Gastroesophageal sphincter (tissue), 4 donors: Measurements from ENCODE around the gene F3. TPM values are rescaled to one million over a fixed set of nuclear protein-coding genes. Genes with fewer than 3 reads are reported as not detected.
A peak's percentile ranks its signal among the peaks of the same experiment; 100 is the strongest.

Experiments
- ATAC-seq: fragments of 150-250 bp; one replicate; pipeline ENCODE4 v1.9.1; 2016; ENCODE audit warnings: mild to moderate bottlenecking, moderate library complexity
- H3K27ac ChIP-seq, 4 donors: fragments of 200-600 bp; sonication (generic) in 3 of 4; 1 replicate in 3 of 4; 2 replicates in 1 of 4; pipeline ENCODE4 v1.5.1; 2016 to 2019
- H3K27me3 ChIP-seq: fragments of 200-600 bp; sonication (generic); one replicate; pipeline ENCODE4 v1.5.1; 2019
- H3K36me3 ChIP-seq, 2 donors: fragments of 200-600 bp; sonication (generic); one replicate each; pipeline ENCODE4 v1.5.1; 2019; ENCODE audit warnings: control low read depth in 1 of 2
- H3K4me1 ChIP-seq, 3 donors: fragments of 200-600 bp; sonication (generic); 1 replicate in 2 of 3; 2 replicates in 1 of 3; pipeline ENCODE4 v1.5.1; 2016 to 2019; ENCODE audit warnings: control low read depth in 2 of 3
- H3K4me3 ChIP-seq, 2 donors: fragments of 200-600 bp; sonication (generic); one replicate each; pipeline ENCODE4 v1.5.1; 2019; ENCODE audit warnings: mild to moderate bottlenecking in 1 of 2, moderate library complexity in 1 of 2
- H3K9me3 ChIP-seq, 3 donors: fragments of 200-600 bp; sonication (generic); one replicate each; pipeline ENCODE4 v1.5.1; 2017 to 2019; ENCODE audit warnings: control low read depth in 2 of 3
- EP300 ChIP-seq: sonication (generic); formaldehyde crosslinking; IDR thresholded peaks from one replicate; pipeline ENCODE4 v1.6.1; 2017; ENCODE audit warnings: antibody characterized with exemption, mild to moderate bottlenecking
- POLR2A ChIP-seq, 2 donors: fragments of 450-650 bp; IDR thresholded peaks; one replicate each; pipeline ENCODE4 v1.6.1; 2017; ENCODE audit warnings: antibody characterized with exemption in 2 of 2, mild to moderate bottlenecking in 2 of 2, moderate library complexity in 1 of 2
- POLR2AphosphoS5 ChIP-seq: sonication (generic); formaldehyde crosslinking; IDR thresholded peaks from one replicate; pipeline ENCODE4 v1.6.1; 2017; ENCODE audit warnings: antibody characterized with exemption
- WGBS, 2 donors: methylation state at CpG; one replicate each; pipeline ENCODE4 v1.1.5; 2018; ENCODE audit warnings: low coverage in 1 of 2; 5-methylcytosine and 5-hydroxymethylcytosine counted together
- total RNA-seq, 4 donors: library from RNA; depleted of rRNA; stranded (reverse); fragments of >200 nt; gene quantifications; one replicate each; pipeline ENCODE4 v1.1.0, GENCODE V29; 2016
- TF ChIP-seq, protein P1 (sequence below), 4 experiments: fragments of 200-600 bp in 2 of 4; fragments of 450-650 bp in 2 of 4; sonication (generic) in 1 of 4; IDR thresholded peaks; one replicate each; pipeline ENCODE4 v1.5.1; 2017 to 2019; ENCODE audit warnings: antibody characterized with exemption in 4 of 4, mild to moderate bottlenecking in 2 of 4, moderate library complexity in 2 of 4

Gene F3
- total RNA-seq = 100 to 1,000 TPM in 1 of 4 donors, 10 to 100 TPM in 3; 15.4 to 110 (median 19.0) TPM

GRCh38 chr1:94541246-94542087 is at the start of gene F3:
F3 (minus strand) TSS chr1:94541759; CDS start chr1:94541636, 123 bp downstream.
- no peaks in the 10 kb centered on the region for H3K9me3 ChIP-seq
- peak; percentile 94 for ATAC-seq
- peaks cover 17% of the 10 kb centered on the region for H3K27me3 ChIP-seq
- H3K4me1 ChIP-seq = peaks cover 0 to 39% (median 9%) of the 10 kb centered on the region in 3 donors
- peak within 1 kb of the TSS; percentile 61 to 74 for H3K4me3 ChIP-seq
- H3K27ac ChIP-seq = peak within 1 kb of the TSS; percentile 51 to 95 (median 84)
- TF ChIP-seq, protein P1, sequence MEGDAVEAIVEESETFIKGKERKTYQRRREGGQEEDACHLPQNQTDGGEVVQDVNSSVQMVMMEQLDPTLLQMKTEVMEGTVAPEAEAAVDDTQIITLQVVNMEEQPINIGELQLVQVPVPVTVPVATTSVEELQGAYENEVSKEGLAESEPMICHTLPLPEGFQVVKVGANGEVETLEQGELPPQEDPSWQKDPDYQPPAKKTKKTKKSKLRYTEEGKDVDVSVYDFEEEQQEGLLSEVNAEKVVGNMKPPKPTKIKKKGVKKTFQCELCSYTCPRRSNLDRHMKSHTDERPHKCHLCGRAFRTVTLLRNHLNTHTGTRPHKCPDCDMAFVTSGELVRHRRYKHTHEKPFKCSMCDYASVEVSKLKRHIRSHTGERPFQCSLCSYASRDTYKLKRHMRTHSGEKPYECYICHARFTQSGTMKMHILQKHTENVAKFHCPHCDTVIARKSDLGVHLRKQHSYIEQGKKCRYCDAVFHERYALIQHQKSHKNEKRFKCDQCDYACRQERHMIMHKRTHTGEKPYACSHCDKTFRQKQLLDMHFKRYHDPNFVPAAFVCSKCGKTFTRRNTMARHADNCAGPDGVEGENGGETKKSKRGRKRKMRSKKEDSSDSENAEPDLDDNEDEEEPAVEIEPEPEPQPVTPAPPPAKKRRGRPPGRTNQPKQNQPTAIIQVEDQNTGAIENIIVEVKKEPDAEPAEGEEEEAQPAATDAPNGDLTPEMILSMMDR (IDR thresholded peaks at IDR 0.05) = peak in 2 of 4 experiments; percentile 14 to 36
- peak; percentile 99 for TF ChIP-seq POLR2AphosphoS5
- TF ChIP-seq EP300 = no peak
- TF ChIP-seq POLR2A (IDR thresholded peaks at IDR 0.05) = peak; percentile 71 to 77
- WGBS, 2 donors = no CpG with 5 or more reads among the region's 94 CpGs
- H3K36me3 ChIP-seq = no peaks in the 10 kb centered on the region

GRCh38 chr1:94590203-94591137 is 48.9 kb upstream of the F3 start:
- ATAC-seq = no peak
- WGBS, 2 donors = 75 to 88% methylated on average over 3 to 6 of the region's 7 CpGs
- no peak overlapping the region for H3K4me3 ChIP-seq
- H3K27me3 ChIP-seq = no peaks in the 10 kb centered on the region
- H3K4me1 ChIP-seq = peaks cover 0 to 5% (median 0%) of the 10 kb centered on the region in 3 donors
- no peaks in the 10 kb centered on the region for H3K36me3 ChIP-seq
- H3K9me3 ChIP-seq = no peaks in the 10 kb centered on the region
- TF ChIP-seq POLR2AphosphoS5 (no peak), EP300 (no peak), POLR2A (IDR thresholded peaks at IDR 0.05) (no peak)
- TF ChIP-seq, protein P1 (IDR thresholded peaks at IDR 0.05) = no peak
- H3K27ac ChIP-seq = peak overlapping the region in 3 of 4 donors; percentile 4 to 46 (median 17)

DNA sequence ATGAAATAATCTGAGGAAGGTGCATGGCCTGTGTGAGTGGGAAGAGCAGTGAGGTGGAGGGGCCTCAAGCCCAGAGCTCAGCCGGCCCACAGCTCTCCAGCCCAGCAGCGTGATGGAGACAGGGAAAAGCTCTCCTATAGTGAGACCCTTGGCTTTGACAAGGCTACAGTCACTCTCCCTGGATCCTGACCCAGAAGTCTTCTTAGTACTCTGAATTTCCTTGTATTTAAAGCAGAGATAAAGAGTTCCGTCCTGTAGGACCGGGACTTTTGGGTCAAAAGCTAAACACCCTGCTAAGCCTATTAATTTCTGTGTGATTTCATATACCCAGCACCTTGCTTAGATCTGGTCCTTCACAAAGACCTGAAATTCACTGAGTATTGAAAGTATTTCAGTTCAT is 48.2 kb upstream of the F3 start:
- H3K27me3 ChIP-seq = no peaks in the 10 kb centered on the region
- no peak for TF ChIP-seq EP300
- no peak for TF ChIP-seq POLR2A (IDR thresholded peaks at IDR 0.05)
- TF ChIP-seq, protein P1 (IDR thresholded peaks at IDR 0.05) = no peak
- no peak for TF ChIP-seq POLR2AphosphoS5
- 85 to 100% methylated on average over 2 to 4 of the region's 4 CpGs for WGBS, 2 donors
- ATAC-seq = no peak
- no peaks in the 10 kb centered on the region for H3K9me3 ChIP-seq
- no peak overlapping the region for H3K4me3 ChIP-seq
- H3K36me3 ChIP-seq = no peaks in the 10 kb centered on the region
- H3K4me1 ChIP-seq = peaks cover 0 to 5% (median 0%) of the 10 kb centered on the region in 3 donors
- H3K27ac ChIP-seq = no peak overlapping the region

DNA sequence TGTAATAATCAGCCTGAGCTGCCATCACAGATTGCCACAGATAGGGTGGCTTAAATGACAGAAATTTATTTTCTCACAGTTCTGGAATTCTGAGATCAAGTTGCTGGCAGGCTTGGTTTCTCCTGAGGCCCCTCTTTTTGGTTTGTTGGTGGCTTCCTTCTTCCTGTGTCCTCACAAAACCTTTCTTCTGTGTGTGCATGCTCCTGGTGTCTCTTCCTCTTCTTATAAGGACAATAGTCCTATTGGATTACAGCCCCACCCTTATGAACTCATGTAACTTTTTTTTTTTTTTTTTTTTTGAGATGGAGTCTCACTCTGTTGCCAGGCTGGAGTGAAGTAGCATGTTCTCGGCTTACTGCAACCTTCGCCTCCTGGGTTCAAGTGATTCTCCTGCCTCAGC is 41.0 kb upstream of the F3 start:
- ATAC-seq = no peak
- no peaks in the 10 kb centered on the region for H3K27me3 ChIP-seq
- peaks cover 0 to 5% (median 0%) of the 10 kb centered on the region in 3 donors for H3K4me1 ChIP-seq

More for the DNA sequence above, 41.0 kb upstream of the F3 start:
- Histone ChIP-seq H3K4me3 (no peak overlapping the region), H3K9me3 (no peaks in the 10 kb centered on the region), H3K36me3 (no peaks in the 10 kb centered on the region), H3K27ac (no peak overlapping the region)
- TF ChIP-seq, protein P1 (IDR thresholded peaks at IDR 0.05) = no peak
- no peak for TF ChIP-seq POLR2AphosphoS5
- TF ChIP-seq POLR2A (IDR thresholded peaks at IDR 0.05) = no peak
- no peak for TF ChIP-seq EP300
- 100% methylated on average over 1 to 2 of the region's 2 CpGs for WGBS, 2 donors
